Liver (tissue), 9 donors: ENCODE data around the gene AMPH. TPM values are rescaled to one million over a fixed set of nuclear protein-coding genes. Genes with fewer than 3 reads are reported as not detected.

Experiments used
- DNase-seq: peaks from one replicate; pipeline ENCODE4 v3.0.0-alpha.2; 2017; ENCODE audit warnings: low spot score
- H3K27ac ChIP-seq, 2 donors: one replicate each; pipeline ENCODE4 v1.7.0; 2013; ENCODE audit warnings: inconsistent platforms in 2 of 2, low read length in 2 of 2, control low read depth in 1 of 2, low read depth in 1 of 2, mild to moderate bottlenecking in 1 of 2
- H3K27me3 ChIP-seq, 4 donors: one replicate each; pipeline versions ENCODE4 v1.6.1 to v1.7.0; 2013; ENCODE audit warnings: low read length in 3 of 4, inconsistent platforms in 1 of 4, mild to moderate bottlenecking in 1 of 4, moderate library complexity in 1 of 4; ENCODE audit not compliant: control insufficient read depth in 4 of 4, insufficient read depth in 4 of 4
- H3K36me3 ChIP-seq, 4 donors: one replicate each; pipeline versions ENCODE4 v1.6.1 to v1.7.0; 2013; ENCODE audit warnings: low read length in 3 of 4, mild to moderate bottlenecking in 3 of 4, low read depth in 1 of 4, moderate library complexity in 1 of 4; ENCODE audit not compliant: control insufficient read depth in 4 of 4, insufficient read depth in 3 of 4
- H3K4me1 ChIP-seq, 4 donors: one replicate each; pipeline versions ENCODE4 v1.6.1 to v1.7.0; 2013; ENCODE audit warnings: low read length in 3 of 4, mild to moderate bottlenecking in 3 of 4, moderate library complexity in 1 of 4; ENCODE audit not compliant: control insufficient read depth in 4 of 4, insufficient read depth in 4 of 4
- H3K4me3 ChIP-seq, 3 donors: one replicate each; pipeline versions ENCODE4 v1.6.1 to v1.7.0; 2013; ENCODE audit warnings: low read length in 3 of 3, control low read depth in 1 of 3, low read depth in 1 of 3, mild to moderate bottlenecking in 1 of 3
- H3K9ac ChIP-seq, 2 donors: one replicate each; pipeline ENCODE4 v1.7.0; 2013; ENCODE audit warnings: low read length in 2 of 2, mild to moderate bottlenecking in 2 of 2, moderate library complexity in 2 of 2, control low read depth in 1 of 2, low read depth in 1 of 2
- H3K9me3 ChIP-seq, 4 donors: one replicate each; pipeline versions ENCODE4 v1.6.1 to v1.7.0; 2013; ENCODE audit warnings: low read length in 3 of 4; ENCODE audit not compliant: control insufficient read depth in 4 of 4
- EGR1 ChIP-seq, 2 donors: IDR thresholded peaks; 2 replicates each; pipeline ENCODE4 v1.6.1; 2016 to 2018; ENCODE audit warnings: antibody characterized with exemption in 2 of 2, low read depth in 2 of 2
- FOXA1 ChIP-seq: IDR thresholded peaks from 2 replicates; pipeline ENCODE4 v1.6.1; 2016; ENCODE audit warnings: antibody characterized with exemption
- FOXA2 ChIP-seq: IDR thresholded peaks from 2 replicates; pipeline ENCODE4 v1.6.1; 2016; ENCODE audit warnings: antibody characterized with exemption
- HNF4A ChIP-seq, 2 donors: conservative IDR thresholded peaks; 2 replicates each; pipeline ENCODE4 v1.6.1; 2016; ENCODE audit warnings: antibody characterized with exemption in 2 of 2, mild to moderate bottlenecking in 2 of 2
- HNF4G ChIP-seq: IDR thresholded peaks from 2 replicates; pipeline ENCODE4 v1.6.1; 2016; ENCODE audit warnings: antibody characterized with exemption
- JUND ChIP-seq, 2 donors: IDR thresholded peaks; 2 replicates each; pipeline ENCODE4 v1.6.1; 2016; ENCODE audit warnings: antibody characterized with exemption in 2 of 2
- RAD21 ChIP-seq, 2 donors: IDR thresholded peaks; 2 replicates each; pipeline ENCODE4 v1.6.1; 2016; ENCODE audit warnings: antibody characterized with exemption in 2 of 2, mild to moderate bottlenecking in 2 of 2
- RXRA ChIP-seq, 2 donors: IDR thresholded peaks; 2 replicates each; pipeline ENCODE4 v1.6.1; 2017 to 2018; ENCODE audit warnings: antibody characterized with exemption in 2 of 2, mild to moderate bottlenecking in 1 of 2
- SP1 ChIP-seq: IDR thresholded peaks from 2 replicates; pipeline ENCODE4 v1.6.1; 2018; ENCODE audit warnings: antibody characterized with exemption, mild to moderate bottlenecking
- WGBS: extraction: QIAGEN DNeasy Blood & Tissue Kit; methylation state at CpG from one replicate; pipeline ENCODE4 v1.1.7; 2013; 5-methylcytosine and 5-hydroxymethylcytosine counted together
- polyA plus RNA-seq, 2 donors: library from polyadenylated mRNA; stranded (reverse) in 1 of 2; unstranded in 1 of 2; fragments of 200-250 nt in 1 of 2; fragments of >200 nt in 1 of 2; fragmentation: Nextera tagmentation in 1 of 2; extraction: Ambion mirVana in 1 of 2; gene quantifications; one replicate each; pipeline versions ENCODE4 v1.2.1 to v1.2.3, GENCODE V29; 2013 to 2015
- total RNA-seq, 2 donors: library from RNA; depleted of rRNA; stranded (reverse); fragments of >200 nt; gene quantifications; one replicate each; pipeline ENCODE4 v1.2.3, GENCODE V29; 2014
- TF ChIP-seq, protein P1 (sequence below): IDR thresholded peaks from 2 replicates; pipeline ENCODE4 v1.6.1; 2016; ENCODE audit warnings: antibody characterized with exemption, mild to moderate bottlenecking
- TF ChIP-seq, protein P2 (sequence below): IDR thresholded peaks from 2 replicates; pipeline ENCODE4 v1.6.1; 2016; ENCODE audit warnings: antibody characterized with exemption
- TF ChIP-seq, protein P3 (sequence below): IDR thresholded peaks from 2 replicates; pipeline ENCODE4 v1.6.1; 2016; ENCODE audit warnings: antibody characterized with exemption
- TF ChIP-seq, protein P4 (sequence below): IDR thresholded peaks from 2 replicates; pipeline ENCODE4 v1.6.1; 2016; ENCODE audit warnings: antibody characterized with exemption
- donor health status: healthy.
- donor health status: healthy.
- donor health status: healthy.
- donor health status: healthy.
- donor health status: healthy.

Gene AMPH
- total RNA-seq, result under 1 TPM; 0.19 to 0.25 TPM
- polyA plus RNA-seq, result under 1 TPM; 0.13 to 0.22 TPM

DNA sequence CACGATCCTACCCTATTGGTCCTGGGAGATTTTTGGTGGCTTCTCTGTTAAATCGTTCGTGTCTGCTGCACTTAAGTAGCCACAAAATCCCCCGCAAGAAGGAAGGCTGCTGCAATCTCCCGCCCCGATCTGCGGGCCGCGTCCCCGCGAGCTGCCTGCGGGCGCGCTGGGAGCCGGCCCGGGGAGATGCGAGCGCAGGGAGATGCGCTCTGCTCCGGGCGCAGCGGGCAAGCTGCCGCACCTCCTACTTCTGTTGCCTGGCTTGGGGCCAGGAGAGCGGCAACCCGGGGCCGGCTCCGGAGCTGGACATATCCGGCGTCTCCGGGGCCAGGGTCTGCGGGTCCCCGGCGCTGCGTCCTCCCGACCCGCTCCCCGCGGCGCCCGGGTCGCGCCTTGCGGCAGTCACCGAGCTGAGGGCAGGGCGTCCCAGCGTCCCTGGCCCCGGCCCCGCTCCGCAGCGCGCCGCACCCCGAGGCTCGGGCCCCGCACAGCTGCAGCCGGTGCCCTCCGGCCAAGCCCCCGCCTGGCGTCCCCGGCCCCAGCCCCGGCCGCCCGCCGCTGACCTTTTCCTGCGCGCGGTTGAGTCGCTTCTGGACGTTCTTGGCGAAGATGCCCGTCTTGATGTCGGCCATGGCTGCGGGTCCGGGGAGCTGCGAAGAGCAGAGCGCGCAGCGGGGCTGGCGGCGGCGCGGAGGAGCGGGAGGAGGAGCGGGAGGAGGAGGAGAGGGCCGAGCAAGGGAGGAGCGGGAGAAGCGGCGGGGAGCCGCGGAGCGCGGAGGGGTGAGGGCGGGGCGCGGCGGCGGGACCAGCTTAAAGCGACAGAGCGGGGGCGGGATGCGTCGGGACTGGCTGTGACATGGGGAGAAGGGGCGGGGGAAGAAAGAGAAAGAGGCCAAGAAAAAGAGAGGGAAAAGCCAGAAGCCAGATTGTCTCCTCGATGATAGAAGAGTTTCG, at the start of gene AMPH:
TSS of gene AMPH (minus strand) at position 654 of the 954 bp plus-strand sequence. CDS start at position 632, 22 bp downstream.
- no peak within 1 kb of the TSS for H3K27ac ChIP-seq
- TF ChIP-seq, protein P1, sequence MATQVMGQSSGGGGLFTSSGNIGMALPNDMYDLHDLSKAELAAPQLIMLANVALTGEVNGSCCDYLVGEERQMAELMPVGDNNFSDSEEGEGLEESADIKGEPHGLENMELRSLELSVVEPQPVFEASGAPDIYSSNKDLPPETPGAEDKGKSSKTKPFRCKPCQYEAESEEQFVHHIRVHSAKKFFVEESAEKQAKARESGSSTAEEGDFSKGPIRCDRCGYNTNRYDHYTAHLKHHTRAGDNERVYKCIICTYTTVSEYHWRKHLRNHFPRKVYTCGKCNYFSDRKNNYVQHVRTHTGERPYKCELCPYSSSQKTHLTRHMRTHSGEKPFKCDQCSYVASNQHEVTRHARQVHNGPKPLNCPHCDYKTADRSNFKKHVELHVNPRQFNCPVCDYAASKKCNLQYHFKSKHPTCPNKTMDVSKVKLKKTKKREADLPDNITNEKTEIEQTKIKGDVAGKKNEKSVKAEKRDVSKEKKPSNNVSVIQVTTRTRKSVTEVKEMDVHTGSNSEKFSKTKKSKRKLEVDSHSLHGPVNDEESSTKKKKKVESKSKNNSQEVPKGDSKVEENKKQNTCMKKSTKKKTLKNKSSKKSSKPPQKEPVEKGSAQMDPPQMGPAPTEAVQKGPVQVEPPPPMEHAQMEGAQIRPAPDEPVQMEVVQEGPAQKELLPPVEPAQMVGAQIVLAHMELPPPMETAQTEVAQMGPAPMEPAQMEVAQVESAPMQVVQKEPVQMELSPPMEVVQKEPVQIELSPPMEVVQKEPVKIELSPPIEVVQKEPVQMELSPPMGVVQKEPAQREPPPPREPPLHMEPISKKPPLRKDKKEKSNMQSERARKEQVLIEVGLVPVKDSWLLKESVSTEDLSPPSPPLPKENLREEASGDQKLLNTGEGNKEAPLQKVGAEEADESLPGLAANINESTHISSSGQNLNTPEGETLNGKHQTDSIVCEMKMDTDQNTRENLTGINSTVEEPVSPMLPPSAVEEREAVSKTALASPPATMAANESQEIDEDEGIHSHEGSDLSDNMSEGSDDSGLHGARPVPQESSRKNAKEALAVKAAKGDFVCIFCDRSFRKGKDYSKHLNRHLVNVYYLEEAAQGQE, result no peak
- TF ChIP-seq HNF4G (no peak), HNF4A (conservative IDR thresholded peaks at IDR 0.05) (no peak), JUND (IDR thresholded peaks at IDR 0.05) (no peak)
- TF ChIP-seq, protein P2, sequence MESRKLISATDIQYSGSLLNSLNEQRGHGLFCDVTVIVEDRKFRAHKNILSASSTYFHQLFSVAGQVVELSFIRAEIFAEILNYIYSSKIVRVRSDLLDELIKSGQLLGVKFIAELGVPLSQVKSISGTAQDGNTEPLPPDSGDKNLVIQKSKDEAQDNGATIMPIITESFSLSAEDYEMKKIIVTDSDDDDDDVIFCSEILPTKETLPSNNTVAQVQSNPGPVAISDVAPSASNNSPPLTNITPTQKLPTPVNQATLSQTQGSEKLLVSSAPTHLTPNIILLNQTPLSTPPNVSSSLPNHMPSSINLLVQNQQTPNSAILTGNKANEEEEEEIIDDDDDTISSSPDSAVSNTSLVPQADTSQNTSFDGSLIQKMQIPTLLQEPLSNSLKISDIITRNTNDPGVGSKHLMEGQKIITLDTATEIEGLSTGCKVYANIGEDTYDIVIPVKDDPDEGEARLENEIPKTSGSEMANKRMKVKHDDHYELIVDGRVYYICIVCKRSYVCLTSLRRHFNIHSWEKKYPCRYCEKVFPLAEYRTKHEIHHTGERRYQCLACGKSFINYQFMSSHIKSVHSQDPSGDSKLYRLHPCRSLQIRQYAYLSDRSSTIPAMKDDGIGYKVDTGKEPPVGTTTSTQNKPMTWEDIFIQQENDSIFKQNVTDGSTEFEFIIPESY, result no peak
- TF ChIP-seq, protein P3, sequence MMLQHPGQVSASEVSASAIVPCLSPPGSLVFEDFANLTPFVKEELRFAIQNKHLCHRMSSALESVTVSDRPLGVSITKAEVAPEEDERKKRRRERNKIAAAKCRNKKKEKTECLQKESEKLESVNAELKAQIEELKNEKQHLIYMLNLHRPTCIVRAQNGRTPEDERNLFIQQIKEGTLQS, result no peak
- H3K9ac ChIP-seq, result no peak within 1 kb of the TSS
- H3K36me3 ChIP-seq, result no peaks in the 10 kb centered on the region
- no peaks in the 10 kb centered on the region for H3K9me3 ChIP-seq
- H3K4me3 ChIP-seq, result peak within 1 kb of the TSS in 2 of 3 donors; percentile 11 to 54
- DNase-seq, result no peak
- peaks cover 0 to 8% (median 4%) of the 10 kb centered on the region in 4 donors for H3K4me1 ChIP-seq
- 2% methylated on average over 105 of the region's 105 CpGs for WGBS
- H3K27me3 ChIP-seq, result peaks cover 0 to 13% (median 8%) of the 10 kb centered on the region in 4 donors

DNA sequence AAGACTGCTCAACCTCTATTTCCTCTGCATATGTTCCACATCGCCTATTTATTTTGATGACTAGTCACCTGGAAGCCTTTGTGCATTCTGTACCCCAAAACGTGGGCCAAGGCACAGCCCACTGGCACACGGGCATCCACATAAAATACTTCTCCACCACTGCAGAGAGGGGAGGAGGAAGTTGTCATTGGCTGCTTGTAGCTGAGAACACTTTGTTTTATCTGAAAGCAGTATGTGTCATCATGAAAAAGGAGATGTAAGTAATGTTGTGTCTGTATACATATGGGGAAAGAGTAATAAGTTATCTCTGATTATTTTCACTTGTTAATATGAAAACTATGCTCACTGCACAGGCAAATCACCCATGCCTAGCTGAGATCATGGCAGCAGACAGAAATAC, 48.2 kb upstream of the AMPH start:
- DNase-seq, result no peak
- H3K36me3 ChIP-seq, result no peaks in the 10 kb centered on the region
- H3K4me3 ChIP-seq, result no peak overlapping the region
- TF ChIP-seq HNF4G (no peak), RXRA (IDR thresholded peaks at IDR 0.05) (no peak), SP1 (no peak), FOXA2 (no peak), FOXA1 (no peak), HNF4A (conservative IDR thresholded peaks at IDR 0.05) (no peak), RAD21 (IDR thresholded peaks at IDR 0.05) (no peak), EGR1 (IDR thresholded peaks at IDR 0.05; ENCODE audit: low read depth in 2 of 2) (no peak)
- TF ChIP-seq, protein P4, sequence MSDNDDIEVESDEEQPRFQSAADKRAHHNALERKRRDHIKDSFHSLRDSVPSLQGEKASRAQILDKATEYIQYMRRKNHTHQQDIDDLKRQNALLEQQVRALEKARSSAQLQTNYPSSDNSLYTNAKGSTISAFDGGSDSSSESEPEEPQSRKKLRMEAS, result no peak
- TF ChIP-seq, protein P3, result no peak
- TF ChIP-seq, protein P1, result no peak
- TF ChIP-seq, protein P2, result no peak
- H3K27me3 ChIP-seq, result no peaks in the 10 kb centered on the region
- WGBS, result 55% methylated on average over 3 of the region's 3 CpGs
- H3K9ac ChIP-seq, result no peak overlapping the region
- H3K27ac ChIP-seq, result no peak overlapping the region
- no peaks in the 10 kb centered on the region for H3K4me1 ChIP-seq
- H3K9me3 ChIP-seq, result no peaks in the 10 kb centered on the region
